Endothelial cell of umbilical vein (primary cell): ENCODE measurements around the gene DUSP8. TPM values are rescaled to one million over a fixed set of nuclear protein-coding genes. Genes with fewer than 3 reads are reported as not detected.
"Not testable (repeated sequence)": the region's sequence is repeated elsewhere in the genome, so short reads cannot be mapped to it uniquely, and the experiment has no call there.

Experiments
- BruUV-seq: library from RNA; stranded (reverse); fragments of 400-500 nt; replicated peaks from 2 replicates; lab custom pipeline; 2021; lab: Mats Ljungman, UMichigan
- CTCF ChIA-PET: fragments of 300-600, 350-600 bp; sonication (Branson Sonifier 250); formaldehyde crosslinking; loops from one replicate; lab custom pipeline; 2021; ENCODE audit warnings: antibody characterized with exemption, inconsistent platforms; lab: Charles Lee
- POLR2A ChIA-PET: fragments of 300-600, 350-600 bp; sonication (Branson Sonifier 250); formaldehyde crosslinking; loops from one replicate; lab custom pipeline; 2021; ENCODE audit warnings: antibody characterized with exemption, inconsistent platforms; lab: Charles Lee
- DNase-seq: peaks from one replicate; pipeline ENCODE4 v3.0.0-alpha.2; 2011; ENCODE audit warnings: low read depth, low spot score
- FAIRE-seq: peaks from 2 replicates; lab custom pipeline; 2011; peaks lifted over from hg19 to GRCh38; lab: Jason Lieb, UNC
- H2AFZ ChIP-seq: 2 replicates; pipeline ENCODE4 v1.6.0; 2012; ENCODE audit warnings: low read depth, low read length, control low read depth, inconsistent platforms
- H3K27ac ChIP-seq: 2 replicates; pipeline ENCODE4 v1.5.1; 2011; ENCODE audit warnings: low read depth, mild to moderate bottlenecking, control low read depth, low read length, moderate library complexity; ENCODE audit not compliant: insufficient read depth
- H3K27me3 ChIP-seq, 2 experiments: 2 replicates each; pipeline versions ENCODE4 v1.6.0 to v1.6.1; 2011; ENCODE audit warnings: low read length in 2 of 2, mixed read lengths in 1 of 2; ENCODE audit not compliant: control insufficient read depth in 2 of 2, insufficient read depth in 2 of 2
- H3K36me3 ChIP-seq, 2 experiments: 2 replicates in 1 of 2; 3 replicates in 1 of 2; pipeline ENCODE4 v1.5.1; 2011; ENCODE audit warnings: low read length in 2 of 2, mild to moderate bottlenecking in 1 of 2, moderate library complexity in 1 of 2; ENCODE audit not compliant: control insufficient read depth in 2 of 2, insufficient read depth in 2 of 2; ENCODE audit errors: extremely low read depth in 1 of 2
- H3K4me1 ChIP-seq: 3 replicates; pipeline ENCODE4 v1.5.1; 2011; ENCODE audit warnings: mild to moderate bottlenecking, low read length; ENCODE audit not compliant: control insufficient read depth, insufficient read depth; ENCODE audit errors: extremely low read depth
- H3K4me2 ChIP-seq: 2 replicates; pipeline ENCODE4 v1.6.1; 2011; ENCODE audit warnings: low read length, control low read depth, mixed read lengths; ENCODE audit not compliant: insufficient read depth
- H3K4me3 ChIP-seq, 3 experiments: fragments of 200-600 bp in 1 of 3; sonication (generic), shearing (Covaris generic) in 1 of 3; replicated peaks in 1 of 3; 2 replicates each; pipeline ENCODE4 v1.5.1; 2011 to 2016; ENCODE audit warnings: control low read depth in 3 of 3, low read length in 3 of 3, mild to moderate bottlenecking in 2 of 3, inconsistent platforms in 1 of 3, low read depth in 1 of 3, moderate library complexity in 1 of 3; ENCODE audit not compliant: insufficient read depth in 1 of 3
- H3K79me2 ChIP-seq: 2 replicates; pipeline ENCODE4 v1.6.0; 2012; ENCODE audit warnings: low read length, inconsistent platforms; ENCODE audit not compliant: control insufficient read depth, insufficient read depth
- H3K9ac ChIP-seq: replicated peaks from 2 replicates; pipeline ENCODE3; 2011; ENCODE audit warnings: low read length, control low read depth; ENCODE audit not compliant: insufficient read depth; ENCODE audit errors: extremely low read depth
- H3K9me1 ChIP-seq: replicated peaks from 3 replicates; pipeline ENCODE4 v1.6.0; 2011; ENCODE audit warnings: mild to moderate bottlenecking, low read length; ENCODE audit not compliant: control insufficient read depth, insufficient read depth; ENCODE audit errors: extremely low read depth
- H3K9me3 ChIP-seq: replicated peaks from 2 replicates; pipeline ENCODE4 v1.5.1; 2012; ENCODE audit warnings: low read length, inconsistent platforms; ENCODE audit not compliant: control insufficient read depth, insufficient read depth
- H4K20me1 ChIP-seq: replicated peaks from 2 replicates; pipeline ENCODE3; 2011; ENCODE audit warnings: mild to moderate bottlenecking, low read length; ENCODE audit not compliant: control insufficient read depth, insufficient read depth; ENCODE audit errors: extremely low read depth
- dilution Hi-C: fragments of 300-500 bp; cut with MboI; formaldehyde crosslinking; loops from one replicate; pipeline ENCODE4 v1.15.0; 2019; ENCODE audit warnings: low sequenced_read_pairs; ENCODE audit not compliant: extremely low pct_ligation_motif_present
- intact Hi-C: fragments of 100-400 bp; cut with micrococcal nuclease; formaldehyde crosslinking; loops from one replicate; pipeline ENCODE4 v1.10.0; 2022
- polyA plus RNA-seq, 4 experiments: library from polyadenylated mRNA; depleted of rRNA in 3 of 4; stranded (reverse) in 3 of 4; unstranded in 1 of 4; fragments of >200 nt; gene quantifications; 2 replicates each; pipeline versions ENCODE4 v1.2.1 to v1.2.3, GENCODE V29; 2011 to 2012; ENCODE audit warnings: missing spikeins in 1 of 4
- total RNA-seq: library from RNA; stranded (reverse); gene quantifications from 2 replicates; pipeline ENCODE4 v1.2.3, GENCODE V29; 2021

DUSP8 gene
- total and polyA plus RNA-seq, 2 donors (not counting 3 experiments of a cell fraction or from before 2014, with no cell fraction given), result 4.6 to 5.9 TPM

GRCh38 chr11:1607156-1607845 is 35.2 kb upstream of the DUSP8 start:
- H3K9ac ChIP-seq, H2AFZ ChIP-seq, H3K4me3 ChIP-seq, POLR2A ChIA-PET, dilution Hi-C loops, intact Hi-C loops, H3K36me3 ChIP-seq, H3K9me3 ChIP-seq, H3K9me1 ChIP-seq, DNase-seq, FAIRE-seq, H3K79me2 ChIP-seq, H4K20me1 ChIP-seq, H3K27me3 ChIP-seq, BruUV-seq, H3K27ac ChIP-seq, H3K4me1 ChIP-seq, H3K4me2 ChIP-seq: not testable (repeated sequence)
- CTCF ChIA-PET, result interaction anchor here (0.8 kb wide), 1 partner anchor 12 kb away, joined by 3 read pairs; no protein-coding TSS in a partner anchor

DNA sequence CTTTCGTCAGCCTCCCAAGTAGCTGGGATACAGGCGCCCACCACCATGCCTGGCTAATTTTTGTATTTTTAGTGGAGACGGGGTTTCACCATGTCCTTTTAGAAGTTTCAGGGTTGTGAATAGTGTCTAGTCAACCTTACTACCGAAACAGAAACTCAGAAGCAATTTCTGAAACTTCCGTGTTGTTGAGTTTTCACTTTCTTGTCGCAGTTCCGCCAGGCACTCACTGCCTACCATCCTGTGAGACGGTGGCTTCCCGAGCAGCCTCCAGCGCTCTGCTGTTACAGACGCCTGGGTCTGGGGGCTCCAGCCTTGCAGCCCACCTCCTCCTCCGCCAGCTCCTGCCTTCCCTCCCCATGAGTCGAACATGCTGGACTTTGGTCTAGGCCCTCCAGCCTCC is 33.9 kb upstream of the DUSP8 start:
- H4K20me1 ChIP-seq, H3K36me3 ChIP-seq, dilution Hi-C loops, POLR2A ChIA-PET, H3K4me3 ChIP-seq, H3K27me3 ChIP-seq, H3K9me3 ChIP-seq, H3K4me2 ChIP-seq, H2AFZ ChIP-seq, BruUV-seq, H3K79me2 ChIP-seq, FAIRE-seq, H3K4me1 ChIP-seq, H3K9ac ChIP-seq, DNase-seq, H3K9me1 ChIP-seq, H3K27ac ChIP-seq, intact Hi-C loops: not testable (repeated sequence)
- CTCF ChIA-PET, result interaction anchor here (1.0 to 1.5 kb wide), 2 partner anchors 11 to 59 kb away, joined by 3 to 11 read pairs; no protein-coding TSS in a partner anchor
